Renal cortical epithelial cell (primary cell): Measurements from ENCODE around the gene PAQR4. TPM values are rescaled to one million over a fixed set of nuclear protein-coding genes. Genes with fewer than 3 reads are reported as not detected.
"Not testable (repeated sequence)": the region's sequence is repeated elsewhere in the genome, so short reads cannot be mapped to it uniquely, and the experiment has no call there.

Source experiments
- DNase-seq: peaks from one replicate; pipeline ENCODE4 v3.0.0-alpha.2; 2011; ENCODE audit warnings: low read depth
- total RNA-seq: library from RNA; depleted of rRNA; stranded (reverse); fragments of >200 nt; gene quantifications from 2 replicates; pipeline ENCODE4 v1.2.3, GENCODE V29; 2014

Gene PAQR4
- total RNA-seq = 2.3 and 17.5 TPM in 2 replicates

DNA sequence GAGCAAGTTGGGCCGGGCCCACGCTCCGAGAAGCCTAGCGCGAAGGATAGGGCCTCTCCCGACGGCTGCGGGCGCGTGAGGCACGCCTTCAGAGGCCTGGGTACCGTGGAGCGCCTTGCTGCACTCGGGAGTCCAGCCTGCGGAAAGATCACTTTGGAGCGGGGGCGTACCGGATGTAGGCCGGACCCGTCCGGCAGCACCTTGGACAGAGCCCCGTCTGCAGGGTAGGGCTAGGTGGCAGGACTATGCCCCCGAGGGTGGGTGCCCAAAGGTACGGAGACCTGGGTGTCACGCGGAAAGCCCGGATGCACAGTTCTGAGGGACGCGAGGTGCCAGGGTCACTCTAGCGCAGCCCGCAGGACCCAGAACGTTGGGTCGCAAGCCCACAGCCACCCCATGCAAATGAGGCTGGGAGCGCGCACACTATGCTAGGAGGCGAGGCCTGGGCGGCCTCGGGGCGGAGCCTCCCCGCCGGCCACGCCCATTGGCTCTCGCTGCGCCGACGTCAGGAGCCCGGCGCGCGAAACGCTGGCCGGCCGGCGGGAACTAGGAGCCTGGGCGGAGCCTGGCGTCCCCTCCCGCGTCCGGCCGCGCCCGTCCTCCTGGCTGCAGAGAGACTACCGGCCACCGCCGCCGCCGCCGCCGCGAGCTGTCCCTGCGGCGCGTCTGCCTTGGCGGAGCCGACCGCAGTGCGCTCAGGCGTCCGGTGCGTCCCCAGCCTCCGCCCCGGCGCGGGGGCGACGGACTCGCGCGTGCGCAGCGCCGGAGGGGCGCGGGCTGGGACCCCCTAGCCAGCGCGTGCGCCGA, at the start of gene PAQR4:
Gene PAQR4 (plus strand): TSS at position 611 of the 807 bp plus-strand sequence. CDS start 327 bp downstream, outside the sequence.
- peak; percentile 65 for DNase-seq

DNA sequence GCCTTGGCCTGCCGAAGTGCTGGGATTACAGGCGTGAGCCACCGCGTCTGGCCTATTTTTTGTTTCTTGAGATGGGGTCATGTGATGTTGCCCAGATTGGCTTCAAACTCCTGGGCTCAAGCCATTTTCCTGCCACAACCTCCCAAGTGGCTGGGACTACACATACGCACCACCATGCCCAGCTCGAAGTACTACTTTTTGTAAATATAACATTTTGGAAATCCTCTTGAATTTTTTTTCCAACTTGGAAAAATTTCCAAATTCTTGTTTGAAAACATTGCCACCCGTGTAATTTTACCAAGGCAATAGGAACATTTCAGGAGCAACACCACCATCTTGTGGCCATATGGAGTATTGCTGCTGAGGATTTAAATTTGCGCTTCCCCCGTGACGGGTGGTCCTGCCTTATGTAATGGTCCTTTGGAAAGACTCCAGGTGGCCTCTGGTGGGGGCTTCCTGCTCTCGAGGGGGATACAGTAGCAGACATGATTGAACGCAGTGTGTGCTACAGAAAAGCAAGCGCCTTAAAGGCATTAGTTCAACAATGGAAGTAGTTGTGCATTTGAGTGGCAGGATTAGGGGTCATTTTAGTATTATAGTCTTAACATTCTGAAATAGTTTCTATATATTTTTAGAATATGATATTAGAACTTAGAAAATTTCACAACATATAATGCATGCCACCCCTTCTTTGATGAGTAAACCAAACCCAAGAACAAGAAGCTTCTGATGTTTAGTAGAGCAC, 49.5 kb upstream of the PAQR4 start:
- DNase-seq = peak; percentile 58

DNA sequence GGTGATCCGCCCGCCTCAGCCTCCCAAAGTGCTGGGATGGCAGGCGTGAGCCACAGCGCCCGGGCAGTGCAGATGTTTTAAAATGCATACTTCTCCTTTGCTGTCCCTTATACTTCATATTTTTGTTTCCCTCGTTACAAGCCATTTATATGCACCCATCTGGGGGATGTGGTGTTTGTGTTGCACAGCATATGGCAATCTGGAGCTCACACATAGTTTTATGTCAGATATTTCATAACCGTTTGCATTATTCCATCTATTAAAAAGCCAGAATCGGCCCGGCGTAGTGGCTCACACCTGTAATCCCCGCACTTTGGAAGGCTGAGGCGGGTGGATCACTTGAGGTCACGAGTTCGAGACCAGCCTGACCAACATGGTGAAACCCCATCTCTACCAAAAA, 45.7 kb upstream of the PAQR4 start:
- no peak for DNase-seq

DNA sequence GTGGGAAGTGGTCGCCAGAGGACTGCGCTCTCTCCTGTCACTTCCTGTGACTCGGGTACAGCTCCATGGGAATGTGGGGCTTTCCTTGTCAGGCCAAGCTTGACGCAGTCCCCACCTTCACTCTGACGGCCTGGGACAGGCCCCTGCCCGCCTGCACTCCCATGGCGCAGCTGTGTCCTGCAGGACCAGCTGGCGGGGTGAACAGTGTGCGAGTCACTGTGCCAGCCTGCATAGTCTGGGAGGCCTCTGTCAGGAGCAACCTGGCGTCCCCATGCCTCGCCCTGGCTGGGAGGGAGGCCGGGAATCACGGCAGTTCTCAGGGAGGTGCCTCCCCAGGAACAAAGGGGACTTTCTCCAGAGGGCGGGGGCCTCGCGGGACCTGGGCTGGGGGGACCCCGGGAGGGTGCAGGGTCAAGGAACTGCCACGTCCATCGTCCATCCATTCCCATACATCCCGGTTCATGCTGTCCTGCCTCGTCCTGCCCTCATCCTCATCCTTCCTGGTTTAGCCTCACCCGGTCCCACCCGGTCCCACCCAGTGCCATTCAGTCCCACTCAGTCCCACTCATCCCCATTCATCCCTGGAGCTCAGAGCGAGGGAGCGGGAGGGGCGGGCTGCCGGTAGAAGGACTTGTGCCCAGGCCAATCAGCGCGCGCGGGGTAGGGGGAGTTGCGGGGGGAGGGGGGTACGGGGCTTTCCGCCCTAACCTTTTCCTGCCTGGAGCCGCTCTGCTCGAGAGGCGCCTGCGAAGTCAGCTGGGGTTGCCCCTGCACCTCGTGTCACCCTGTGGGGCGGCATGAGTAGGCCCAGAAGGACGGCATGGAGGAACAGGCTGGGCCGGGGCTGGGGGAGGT, 44.0 kb upstream of the PAQR4 start:
- DNase-seq = no peak

DNA sequence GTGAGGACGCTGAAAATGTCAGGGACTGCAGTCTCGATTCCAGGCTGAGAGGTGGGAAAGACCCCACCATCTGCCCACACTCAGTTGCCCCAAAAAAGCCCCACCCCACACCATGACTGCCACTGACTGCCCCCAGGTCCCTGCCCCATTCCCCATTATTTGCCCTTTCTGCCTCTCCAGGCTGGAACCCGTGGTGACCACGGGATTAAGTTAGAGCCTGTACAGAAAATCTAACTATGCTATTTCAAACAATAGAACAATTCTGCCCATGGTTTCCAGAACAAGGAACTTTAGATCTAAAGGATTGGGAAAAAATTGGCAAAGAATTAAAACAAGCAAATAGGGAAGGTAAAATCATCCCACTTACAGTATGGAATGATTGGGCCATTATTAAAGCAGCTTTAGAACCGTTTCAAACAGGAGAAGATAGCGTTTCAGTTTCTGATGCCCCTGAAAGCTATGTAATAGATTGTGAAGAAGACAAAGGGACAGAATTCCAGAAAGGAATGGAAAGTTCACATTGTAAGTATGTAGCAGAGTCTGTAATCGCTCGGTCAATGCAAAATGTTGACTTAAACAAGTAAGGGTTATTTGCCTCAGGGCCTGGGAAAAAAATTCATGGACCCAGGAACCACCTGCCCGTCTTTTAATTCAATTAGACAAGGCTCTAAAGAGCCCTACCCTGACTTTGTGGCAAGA, 43.0 kb upstream of the PAQR4 start:
- no peak for DNase-seq

DNA sequence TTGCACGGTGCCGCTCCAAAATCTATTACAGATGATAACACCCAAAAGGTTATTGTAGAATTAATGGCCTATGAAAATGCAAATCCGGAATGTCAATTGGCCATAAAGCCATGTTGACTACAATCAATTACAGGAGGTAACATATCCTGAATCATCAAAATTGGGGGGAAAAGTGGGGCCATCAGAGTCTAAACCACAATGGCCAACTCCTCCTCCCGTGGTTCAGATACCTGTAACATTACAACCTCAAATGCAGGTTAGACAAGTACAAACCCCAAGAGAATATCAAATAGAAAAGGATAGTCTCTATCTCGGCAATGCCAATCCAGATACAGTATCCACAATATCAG, 42.5 kb upstream of the PAQR4 start:
- no peak for DNase-seq

DNA sequence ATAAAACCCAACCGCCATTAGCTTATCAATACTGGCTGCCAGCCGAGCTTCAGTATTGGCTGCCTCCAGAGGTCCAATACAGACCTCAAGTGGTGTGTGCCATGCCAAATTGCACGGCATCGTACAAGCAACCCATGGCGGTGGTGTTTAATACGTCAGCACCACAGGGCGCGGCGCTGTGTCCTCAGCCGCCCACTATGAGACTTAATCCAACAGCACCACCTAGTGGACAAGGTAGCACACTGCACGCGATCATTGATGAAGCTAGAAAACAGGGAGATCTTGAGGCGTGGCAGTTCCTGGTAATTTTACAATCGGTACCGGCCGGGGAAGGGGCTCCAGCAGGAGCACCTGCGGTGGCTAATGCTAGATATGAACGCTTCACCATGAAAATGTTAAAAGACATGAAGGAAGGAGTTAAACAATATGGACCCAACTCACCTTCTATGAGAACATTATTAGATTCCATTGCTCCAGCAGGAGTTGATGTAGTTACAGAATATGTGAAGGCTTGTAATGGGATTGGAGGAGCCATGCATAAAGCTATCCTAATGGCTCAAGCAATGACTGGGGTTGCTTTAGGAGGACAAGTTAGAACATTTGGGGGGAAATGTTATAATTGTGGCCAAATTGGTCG, 42.0 kb upstream of the PAQR4 start:
- DNase-seq = peak; percentile 65

DNA sequence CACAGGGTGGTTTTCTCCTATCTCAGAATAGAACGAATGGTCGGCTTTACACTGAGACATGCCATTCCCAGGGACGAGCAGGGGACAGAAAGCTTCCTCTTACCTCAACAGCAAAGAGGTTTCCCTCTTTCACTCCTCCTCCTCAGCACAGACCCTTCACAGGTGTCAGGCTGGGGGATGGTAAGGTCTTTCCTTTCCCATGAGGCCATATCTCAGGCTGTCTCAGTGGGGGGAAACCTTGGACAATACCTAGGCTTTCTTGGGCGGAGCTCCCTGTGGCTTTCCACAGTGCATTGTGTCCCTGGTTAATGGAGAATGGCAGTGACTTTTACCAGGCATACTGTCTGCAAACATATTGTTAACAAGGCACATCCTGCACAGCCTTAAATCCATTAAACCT, 41.0 kb upstream of the PAQR4 start:
- not testable (repeated sequence) for DNase-seq

DNA sequence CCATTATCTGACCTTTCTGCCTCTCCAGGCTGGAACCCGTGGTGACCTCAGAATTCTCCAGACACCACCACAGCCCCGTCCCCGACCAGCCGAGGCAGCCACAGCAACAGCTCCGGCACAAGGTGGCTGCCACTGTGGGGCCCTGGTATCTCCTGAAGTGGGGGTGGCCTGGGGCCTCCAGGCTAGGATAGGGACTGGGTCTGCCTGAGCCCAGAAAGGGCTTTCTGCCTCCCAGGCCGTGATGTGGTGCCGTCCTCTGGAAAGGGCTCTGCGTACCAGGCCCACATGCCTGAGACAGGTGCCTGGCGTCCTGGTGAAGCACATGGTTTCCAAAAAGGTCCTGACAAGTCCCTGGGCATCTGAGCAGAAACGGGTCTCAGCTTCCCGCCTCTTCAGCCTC, 40.4 kb upstream of the PAQR4 start:
- no peak for DNase-seq

DNA sequence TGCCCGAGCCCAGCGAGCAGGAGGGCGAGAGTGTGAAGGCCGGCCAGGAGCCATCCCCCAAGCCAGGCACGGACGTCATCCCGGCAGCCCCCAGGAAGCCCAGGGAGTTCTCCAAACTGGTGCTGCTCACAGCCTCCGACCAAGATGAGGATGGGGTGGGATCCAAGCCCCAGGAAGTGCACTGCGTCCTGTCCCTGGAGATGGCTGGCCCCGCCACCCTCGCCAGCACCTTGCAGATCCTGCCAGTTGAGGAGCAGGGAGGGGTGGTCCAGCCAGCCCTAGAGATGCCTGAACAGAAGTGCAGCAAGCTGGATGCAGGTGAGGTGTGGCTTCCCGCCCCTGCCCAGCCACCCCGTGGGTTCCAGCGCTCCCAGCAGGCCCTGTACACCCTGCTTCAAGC, 39.5 kb upstream of the PAQR4 start:
- no peak for DNase-seq

DNA sequence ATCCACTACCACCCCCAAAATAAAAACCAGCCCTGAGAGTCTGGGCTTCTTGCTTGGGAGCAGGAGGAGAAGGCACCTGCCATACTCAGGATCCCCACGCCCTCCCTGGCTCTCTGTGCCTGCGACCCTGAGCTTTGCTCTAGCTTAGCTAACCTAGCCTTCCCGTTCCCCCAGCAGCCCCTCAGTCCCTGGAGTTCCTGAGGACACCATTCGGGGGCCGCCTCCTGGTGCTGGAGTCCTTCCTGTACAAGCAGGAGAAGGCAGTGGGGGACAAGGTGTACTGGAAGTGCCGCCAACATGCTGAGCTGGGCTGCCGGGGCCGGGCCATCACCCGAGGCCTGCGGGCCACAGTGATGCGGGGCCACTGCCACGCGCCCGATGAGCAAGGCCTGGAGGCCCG, 38.9 kb upstream of the PAQR4 start:
- no peak for DNase-seq

DNA sequence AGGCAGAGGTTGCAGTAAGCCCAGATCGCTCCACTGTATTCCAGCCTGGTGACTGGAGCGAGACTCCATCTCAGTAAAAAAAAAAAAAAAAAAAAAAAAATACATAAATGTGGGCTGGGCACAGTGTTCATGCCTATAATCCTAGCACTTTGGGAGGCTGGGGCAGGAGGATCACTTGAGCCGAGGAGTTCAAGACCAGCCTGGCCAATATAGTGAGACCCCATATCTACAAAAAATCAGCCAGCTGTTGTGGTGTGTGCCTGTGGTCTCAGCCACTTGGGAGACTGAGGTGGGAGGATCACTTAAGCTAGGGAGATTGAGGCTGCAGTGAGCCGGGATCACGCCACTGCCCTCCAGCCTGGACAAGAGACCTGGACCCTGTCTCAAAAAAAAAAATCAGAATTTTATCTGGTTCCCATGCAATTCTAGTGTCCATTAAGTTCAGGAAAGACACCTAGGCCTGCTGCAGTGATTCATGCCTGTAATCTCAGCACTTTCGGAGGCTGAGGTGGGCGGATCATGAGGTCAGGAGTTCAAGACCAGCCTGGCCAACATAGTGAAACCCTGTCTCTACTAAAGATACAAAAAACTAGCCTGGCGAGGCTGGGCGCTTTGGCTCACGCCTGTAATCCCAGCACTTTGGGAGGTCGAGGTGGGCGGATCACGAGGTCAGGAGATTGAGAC, 37.8 kb upstream of the PAQR4 start:
- not testable (repeated sequence) for DNase-seq

DNA sequence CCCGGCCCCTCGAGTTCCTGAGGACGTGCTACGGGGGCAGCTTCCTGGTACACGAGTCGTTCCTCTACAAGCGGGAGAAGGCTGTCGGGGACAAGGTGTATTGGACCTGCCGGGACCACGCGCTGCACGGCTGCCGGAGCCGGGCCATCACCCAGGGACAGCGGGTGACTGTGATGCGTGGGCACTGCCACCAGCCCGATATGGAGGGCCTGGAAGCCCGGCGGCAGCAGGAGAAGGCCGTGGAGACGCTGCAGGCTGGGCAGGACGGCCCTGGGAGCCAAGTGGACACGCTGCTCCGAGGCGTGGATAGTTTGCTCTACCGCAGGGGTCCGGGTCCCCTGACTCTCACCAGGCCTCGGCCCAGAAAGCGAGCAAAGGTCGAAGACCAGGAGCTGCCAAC, 36.0 kb upstream of the PAQR4 start:
- no peak for DNase-seq

DNA sequence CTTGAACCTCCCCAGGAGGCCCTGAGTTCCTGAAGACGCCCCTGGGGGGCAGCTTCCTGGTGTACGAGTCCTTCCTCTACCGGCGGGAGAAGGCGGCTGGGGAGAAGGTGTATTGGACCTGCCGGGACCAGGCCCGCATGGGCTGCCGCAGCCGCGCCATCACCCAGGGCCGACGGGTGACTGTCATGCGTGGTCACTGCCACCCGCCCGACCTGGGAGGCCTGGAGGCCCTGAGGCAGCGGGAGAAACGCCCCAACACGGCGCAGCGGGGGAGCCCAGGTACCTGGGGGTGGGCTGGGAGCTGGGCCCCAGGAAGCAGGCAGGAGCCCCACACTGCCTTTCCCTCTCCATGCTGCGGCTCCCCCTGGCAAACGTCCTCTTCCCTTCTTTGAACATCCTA, 35.4 kb upstream of the PAQR4 start:
- DNase-seq = no peak

DNA sequence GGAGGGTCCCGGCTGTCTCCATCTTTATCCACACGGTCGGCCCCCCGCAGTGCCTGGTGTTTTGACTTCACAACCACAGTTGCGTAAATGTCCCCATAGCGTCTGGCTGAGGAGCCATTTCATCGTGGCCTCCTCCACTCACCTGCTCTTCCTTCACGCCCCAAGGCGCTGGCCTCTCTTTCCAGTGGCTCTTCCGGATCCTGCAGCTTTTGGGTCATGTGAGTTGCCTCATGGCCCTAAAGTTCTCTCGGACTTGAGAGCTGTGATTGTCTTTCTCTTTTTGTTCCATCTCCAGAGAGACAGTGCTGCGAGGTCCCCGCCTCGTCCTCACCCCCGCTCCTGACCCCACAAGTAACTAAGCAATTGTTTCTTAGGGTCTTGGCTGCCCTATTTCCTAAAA, 34.7 kb upstream of the PAQR4 start:
- no peak for DNase-seq

DNA sequence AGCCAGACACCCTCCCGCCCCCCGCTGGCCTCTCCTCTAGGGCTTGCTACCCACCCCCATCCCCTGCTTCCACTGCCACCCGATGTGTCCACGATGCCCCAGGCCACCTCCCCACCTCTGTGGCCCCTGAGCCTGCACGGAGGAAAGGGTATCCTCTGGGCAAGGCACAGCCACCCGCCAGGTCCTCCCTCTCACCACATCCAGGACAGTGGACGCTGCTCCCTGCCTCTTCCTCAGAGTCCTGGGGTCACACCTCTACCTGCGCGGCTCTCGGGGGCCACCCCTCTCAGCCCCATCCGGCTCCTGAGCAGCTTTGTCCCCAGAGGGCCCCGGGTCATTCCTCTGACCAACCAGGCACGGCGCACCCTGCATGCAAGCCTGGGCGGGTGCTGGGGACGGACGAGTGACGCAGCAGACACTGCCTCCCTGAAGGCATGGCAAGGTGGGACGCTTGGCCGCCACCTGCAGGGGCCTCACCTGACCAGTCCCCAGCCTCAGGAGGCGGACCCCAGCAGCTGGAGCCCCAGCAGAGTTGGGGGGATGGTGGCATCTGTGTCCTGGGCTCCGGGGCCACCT, 32.6 kb upstream of the PAQR4 start:
- DNase-seq = no peak

DNA sequence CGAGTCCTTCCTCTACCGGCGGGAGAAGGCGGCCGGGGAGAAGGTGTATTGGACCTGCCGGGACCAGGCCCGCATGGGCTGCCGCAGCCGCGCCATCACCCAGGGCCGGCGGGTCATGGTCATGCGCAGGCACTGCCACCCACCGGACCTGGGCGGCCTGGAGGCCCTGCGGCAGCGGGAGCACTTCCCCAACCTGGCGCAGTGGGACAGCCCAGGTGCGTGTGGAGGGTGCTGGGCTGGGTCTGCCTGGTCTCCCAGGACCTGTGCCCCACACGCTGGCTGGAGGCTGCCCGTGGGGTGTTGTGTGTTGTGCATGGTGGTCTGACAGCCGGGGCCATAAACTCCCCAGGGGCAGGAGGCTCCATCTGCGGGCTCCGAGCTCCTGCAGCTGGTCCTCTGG, 32.0 kb upstream of the PAQR4 start:
- no peak for DNase-seq

DNA sequence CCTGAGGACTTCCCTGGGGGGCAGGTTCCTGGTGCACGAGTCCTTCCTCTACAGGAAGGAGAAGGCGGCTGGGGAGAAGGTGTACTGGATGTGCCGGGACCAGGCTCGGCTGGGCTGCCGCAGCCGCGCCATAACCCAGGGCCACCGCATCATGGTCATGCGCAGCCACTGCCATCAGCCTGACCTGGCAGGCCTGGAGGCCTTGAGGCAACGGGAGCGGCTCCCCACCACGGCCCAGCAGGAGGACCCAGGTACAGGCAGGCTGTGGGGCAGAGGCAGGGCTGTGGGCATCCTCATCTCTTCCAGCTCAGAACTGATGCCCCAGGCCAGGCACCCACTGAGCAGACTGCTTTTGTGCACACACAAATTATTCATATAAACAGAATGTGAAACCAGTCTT, 30.9 kb upstream of the PAQR4 start:
- no peak for DNase-seq

DNA sequence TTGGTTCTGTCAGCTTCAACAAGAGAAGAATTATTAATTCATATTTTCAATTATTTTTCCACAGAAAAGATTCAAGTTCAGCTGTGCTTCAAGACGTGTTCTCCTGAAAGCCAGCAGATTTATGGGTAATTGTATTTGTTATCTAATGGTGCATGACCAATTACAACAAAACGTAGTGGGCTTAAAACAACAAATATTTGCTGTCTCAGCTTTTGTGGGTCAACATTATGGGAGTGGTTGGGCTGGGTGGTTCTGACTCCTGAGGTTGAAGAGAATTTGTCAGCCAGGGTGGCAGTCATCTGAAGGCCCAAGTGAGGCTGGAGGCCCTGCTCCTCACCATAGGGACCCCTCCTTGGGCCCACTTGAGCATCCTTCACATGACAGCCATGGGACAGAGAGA, 29.2 kb upstream of the PAQR4 start:
- DNase-seq = no peak

DNA sequence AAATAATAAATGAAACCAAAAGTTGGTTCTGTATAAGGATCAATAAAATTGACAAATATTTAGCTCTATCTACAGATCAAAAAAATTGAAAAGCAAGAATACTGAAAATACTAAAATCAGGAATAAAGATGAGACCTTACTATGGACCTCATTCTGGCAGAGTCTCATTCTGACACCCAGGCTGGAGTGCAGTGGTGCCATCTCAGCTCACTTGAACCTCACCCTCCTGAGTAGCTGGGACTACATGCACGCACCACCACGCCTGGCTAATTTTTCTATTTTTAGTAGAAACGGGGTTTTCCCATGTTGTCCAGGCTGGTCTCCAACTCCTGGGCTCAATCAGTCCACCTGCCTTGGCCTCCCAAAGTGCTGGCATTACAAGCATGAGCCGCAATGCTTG, 27.1 kb upstream of the PAQR4 start:
- no peak for DNase-seq
